Aorta (tissue), 5 donors: Measurements from ENCODE around the gene TEX261. TPM values are rescaled to one million over a fixed set of nuclear protein-coding genes. Genes with fewer than 3 reads are reported as not detected.
"Not testable (repeated sequence)": the region's sequence is repeated elsewhere in the genome, so short reads cannot be mapped to it uniquely, and the experiment has no call there.

Experiments
- ATAC-seq: fragments of 200-7000 bp; cut with Tn5 transposase; one replicate; pipeline ENCODE4 v1.9.1; 2022; ENCODE audit warnings: moderate library complexity; ENCODE audit not compliant: low FRiP score
- DNase-seq, 2 donors: peaks; one replicate each; pipeline ENCODE4 v3.0.0-alpha.2; 2020
- H3K27ac ChIP-seq, 2 donors: one replicate each; pipeline ENCODE4 v1.5.1; 2013; ENCODE audit warnings: low read length in 2 of 2, mild to moderate bottlenecking in 2 of 2, moderate library complexity in 2 of 2, control low read depth in 1 of 2, inconsistent platforms in 1 of 2, low read depth in 1 of 2
- H3K27me3 ChIP-seq, 2 donors: one replicate each; pipeline ENCODE4 v1.6.1; 2013; ENCODE audit warnings: control low read depth in 1 of 2, low read length in 1 of 2, mild to moderate bottlenecking in 1 of 2, moderate library complexity in 1 of 2; ENCODE audit not compliant: insufficient read depth in 2 of 2, control insufficient read depth in 1 of 2
- H3K36me3 ChIP-seq, 2 donors: one replicate each; pipeline ENCODE4 v1.6.1; 2013; ENCODE audit warnings: control low read depth in 1 of 2, low read length in 1 of 2, mild to moderate bottlenecking in 1 of 2; ENCODE audit not compliant: insufficient read depth in 2 of 2, control insufficient read depth in 1 of 2
- H3K4me1 ChIP-seq, 2 donors: one replicate each; pipeline ENCODE4 v1.6.1; 2013; ENCODE audit warnings: low read length in 2 of 2, control low read depth in 1 of 2, mild to moderate bottlenecking in 1 of 2, moderate library complexity in 1 of 2; ENCODE audit not compliant: insufficient read depth in 2 of 2, control insufficient read depth in 1 of 2
- H3K4me3 ChIP-seq, 2 donors: one replicate each; pipeline ENCODE4 v1.5.1; 2013; ENCODE audit warnings: low read length in 2 of 2, control low read depth in 1 of 2, mild to moderate bottlenecking in 1 of 2
- H3K9me3 ChIP-seq: one replicate; pipeline ENCODE4 v1.6.1; 2013; ENCODE audit warnings: mild to moderate bottlenecking, low read length; ENCODE audit not compliant: control insufficient read depth
- WGBS, 2 donors: extraction: QIAGEN DNeasy Blood & Tissue Kit; methylation state at CpG; one replicate each; pipeline ENCODE4 v1.1.7; 2013; 5-methylcytosine and 5-hydroxymethylcytosine counted together
- intact Hi-C, 2 donors: fragments of 100-400 bp; cut with DNase I; formaldehyde crosslinking; loops; one replicate each; pipeline versions ENCODE4 v1.14.2 to v1.15.0; 2022
- polyA plus RNA-seq, 2 donors: library from polyadenylated mRNA; stranded (reverse); fragments of 200-250 nt; gene quantifications; one replicate each; pipeline ENCODE4 v1.2.3, GENCODE V29; 2013
- total RNA-seq, 2 donors: library from RNA; stranded (reverse); fragmentation: NEBNext Ultra II Directional; extraction: Animal tissue kit (Norgen Biotek cat#: 25700); gene quantifications; one replicate each; pipeline ENCODE4 v1.2.1, GENCODE V29; 2021
- donor health status: healthy with polysubstance abuse.
- donor health status: Bipolar disorder and iron deficiency.
- donor health status: DM: no; HTN: no; CAD: no.
- donor health status: DM: no; HTN: no; CAD: no.
- donor health status: DM: yes; HTN: yes; CAD: no.

The TEX261 gene
- total and polyA plus RNA-seq, 4 donors = 26.8 to 58.1 (median 44.0) TPM

- no peak overlapping the region for H3K27ac ChIP-seq
- no peaks in the 10 kb centered on the region for H3K4me1 ChIP-seq
- WGBS, 2 donors = 45% methylated on average over 9 to 11 of the region's 11 CpGs
- H3K4me3 ChIP-seq = no peak overlapping the region
- DNase-seq (no peak), ATAC-seq (no peak)
- no peaks in the 10 kb centered on the region for H3K27me3 ChIP-seq
- no peaks in the 10 kb centered on the region for H3K9me3 ChIP-seq
- no peaks in the 10 kb centered on the region for H3K36me3 ChIP-seq
- intact Hi-C loops = loop anchor here (2.0 to 5.0 kb wide), 2 partner anchors 37 to 40 kb away; no protein-coding TSS in a partner anchor
Observed at GRCh38 chr2:71001981-71002570, 7.4 kb upstream of the TEX261 start.

- intact Hi-C loops = loop anchor here (2.0 to 5.0 kb wide), 2 partner anchors 37 to 39 kb away; no protein-coding TSS in a partner anchor
- DNase-seq = no peak
- no peak for ATAC-seq
- Histone ChIP-seq H3K36me3 (no peaks in the 10 kb centered on the region), H3K27ac (no peak overlapping the region), H3K4me3 (no peak overlapping the region), H3K27me3 (no peaks in the 10 kb centered on the region), H3K4me1 (no peaks in the 10 kb centered on the region), H3K9me3 (no peaks in the 10 kb centered on the region)
- 81 to 84% methylated on average over 5 of the region's 5 CpGs for WGBS, 2 donors
Observed at GRCh38 chr2:71001592-71001927, 6.9 kb upstream of the TEX261 start.

- intact Hi-C loops = loop anchor here (2.0 to 5.0 kb wide), 2 partner anchors 36 to 39 kb away; no protein-coding TSS in a partner anchor
- Histone ChIP-seq H3K36me3 (no peaks in the 10 kb centered on the region), H3K4me1 (no peaks in the 10 kb centered on the region), H3K4me3 (no peak overlapping the region), H3K27me3 (no peaks in the 10 kb centered on the region), H3K27ac (no peak overlapping the region), H3K9me3 (no peaks in the 10 kb centered on the region)
- DNase-seq = peak; percentile 82 to 91
- ATAC-seq = peak; percentile 88
- 25 to 26% methylated on average over 21 of the region's 21 CpGs for WGBS, 2 donors
Observed at GRCh38 chr2:71000780-71001591, 6.3 kb upstream of the TEX261 start.

GRCh38 chr2:70999931-71000330, 5.3 kb upstream of the TEX261 start:
- ATAC-seq, H3K36me3 ChIP-seq, H3K9me3 ChIP-seq, H3K4me1 ChIP-seq, H3K27ac ChIP-seq, H3K4me3 ChIP-seq, H3K27me3 ChIP-seq: not testable (repeated sequence)
- peak in 1 of 2 donors; percentile 22 for DNase-seq
- WGBS, 2 donors = 93 to 95% methylated on average over 10 of the region's 10 CpGs
- intact Hi-C loops = loop anchor here (2.0 to 10.0 kb wide), 4 partner anchors 35 to 125 kb away; partner anchors contain the start of gene NAGK (in 1 of the 2)

DNA sequence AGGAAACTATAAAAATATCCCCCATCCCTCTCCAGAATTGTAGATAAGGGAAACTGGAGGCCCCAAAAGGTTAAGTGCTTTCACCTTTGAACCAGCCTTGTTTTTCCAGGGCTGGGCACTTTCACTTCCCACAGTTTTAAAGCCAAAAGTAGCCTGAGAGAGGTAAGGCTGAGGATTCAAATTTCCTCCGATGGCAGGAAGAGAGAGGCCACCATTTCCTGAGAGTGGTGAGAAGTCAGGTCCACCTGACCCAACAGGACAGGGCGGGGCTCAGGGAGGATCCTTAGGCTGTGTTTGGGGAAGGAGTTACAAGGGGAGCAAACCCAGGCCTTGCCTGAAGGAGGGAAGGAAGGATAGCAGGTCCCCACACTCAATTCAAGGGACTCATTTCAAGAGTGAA, 4.7 kb upstream of the TEX261 start:
- Histone ChIP-seq H3K27ac (no peak overlapping the region), H3K4me1 (no peaks in the 10 kb centered on the region), H3K27me3 (no peaks in the 10 kb centered on the region), H3K4me3 (no peak overlapping the region), H3K9me3 (no peaks in the 10 kb centered on the region), H3K36me3 (no peaks in the 10 kb centered on the region)
- intact Hi-C loops = loop anchor here (5.0 to 10.0 kb wide), 2 partner anchors 68 to 125 kb away; partner anchors contain the start of gene NAGK (in 1 of the 2)
- WGBS, 2 donors = 57 to 58% methylated on average over 2 of the region's 2 CpGs
- peak in 1 of 2 donors; percentile 20 for DNase-seq
- no peak for ATAC-seq

GRCh38 chr2:70998885-70999284, 4.2 kb upstream of the TEX261 start:
- H3K9me3 ChIP-seq, H3K4me3 ChIP-seq, H3K36me3 ChIP-seq, H3K27ac ChIP-seq, H3K4me1 ChIP-seq, ATAC-seq, H3K27me3 ChIP-seq, DNase-seq: not testable (repeated sequence)
- intact Hi-C loops = loop anchor here (5.0 to 10.0 kb wide), 2 partner anchors 68 to 126 kb away; partner anchors contain the start of gene NAGK (in 1 of the 2)
- WGBS, 2 donors = 87 to 90% methylated on average over 4 of the region's 4 CpGs

DNA sequence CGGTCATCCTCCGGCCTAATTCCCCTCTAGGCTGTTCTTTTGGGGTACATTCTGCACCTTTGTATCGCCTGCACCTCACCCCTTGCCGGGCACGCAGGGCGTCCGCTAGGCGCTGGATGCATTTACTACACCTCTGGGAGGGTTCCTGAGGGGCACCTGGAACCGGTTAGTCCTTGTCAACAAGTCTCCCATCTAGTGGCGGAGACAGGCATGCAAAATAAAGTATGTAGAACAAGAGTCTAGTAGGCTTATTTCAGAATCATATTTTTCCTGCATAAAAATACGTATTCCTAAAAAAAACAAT, 705 bp upstream of the TEX261 start:
- intact Hi-C loops = loop anchor here (5.0 to 10.0 kb wide), 2 partner anchors 72 to 129 kb away; partner anchors contain the start of gene NAGK (in 1 of the 2)
- Histone ChIP-seq H3K4me1 (peaks cover 0 to 2% of the 10 kb centered on the region in 2 donors), H3K27me3 (no peaks in the 10 kb centered on the region), H3K27ac (no peak overlapping the region), H3K4me3 (peak overlapping the region; percentile 62 to 86), H3K9me3 (no peaks in the 10 kb centered on the region), H3K36me3 (no peaks in the 10 kb centered on the region)
- WGBS, 2 donors = 1% methylated on average over 11 of the region's 11 CpGs
- DNase-seq = peak in 1 of 2 donors; percentile 52
- no peak for ATAC-seq

DNA sequence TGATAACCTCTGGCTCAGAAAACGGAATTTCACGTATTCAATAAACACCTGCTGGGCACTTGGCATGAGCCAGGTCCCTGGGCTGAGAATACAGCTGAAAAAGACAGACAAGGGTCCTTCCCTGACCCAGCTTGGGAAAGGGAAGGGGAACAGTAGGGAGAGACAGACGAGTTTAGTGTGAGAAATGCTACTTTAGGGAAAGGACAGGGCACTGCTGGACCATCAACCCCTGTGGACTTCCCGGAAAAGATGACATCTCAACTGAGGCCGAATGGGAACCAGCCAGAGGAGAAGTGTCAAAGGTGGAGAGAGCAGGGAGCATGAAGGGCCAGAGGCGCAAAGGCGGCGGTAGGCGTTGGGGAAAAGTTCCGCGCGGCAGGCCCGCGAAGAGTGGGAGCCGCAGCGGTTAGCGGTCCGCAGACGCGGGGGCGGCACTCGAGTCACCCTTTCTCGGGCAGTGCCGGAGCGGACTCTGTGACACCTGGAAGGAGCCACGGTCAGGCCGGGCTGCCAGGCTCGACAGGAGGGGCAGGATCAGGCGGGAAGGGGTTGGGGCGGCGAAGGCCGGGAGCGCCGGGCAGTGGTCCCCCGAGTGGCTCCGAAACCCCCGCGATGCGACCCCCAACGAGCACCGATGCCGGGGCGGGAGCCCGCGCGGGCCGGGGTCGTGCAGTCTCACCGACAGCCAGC, 519 bp downstream of the TEX261 start:
- peak; percentile 35 for ATAC-seq
- WGBS, 2 donors = 1% methylated on average over 43 to 49 of the region's 49 CpGs

More for the DNA sequence above, 519 bp downstream of the TEX261 start:
- Histone ChIP-seq H3K9me3 (no peaks in the 10 kb centered on the region), H3K27ac (peak overlapping the region in 1 of 2 donors; percentile 2), H3K4me1 (peaks cover 0 to 2% of the 10 kb centered on the region in 2 donors), H3K27me3 (no peaks in the 10 kb centered on the region), H3K36me3 (no peaks in the 10 kb centered on the region), H3K4me3 (peak overlapping the region; percentile 84 to 86)
- peak in 1 of 2 donors; percentile 83 for DNase-seq
- intact Hi-C loops = loop anchor here in 1 of 2 donors (10.0 kb wide), 1 partner anchor 131 kb away; no protein-coding TSS in a partner anchor
